NCI-H82 (cell line): Measurements from ENCODE around the gene RIMS1.

Experiments used
- DNase-seq: peaks from one replicate; lab custom pipeline; 2025; lab: John Stamatoyannopoulos, UW

The RIMS1 gene, protein sequence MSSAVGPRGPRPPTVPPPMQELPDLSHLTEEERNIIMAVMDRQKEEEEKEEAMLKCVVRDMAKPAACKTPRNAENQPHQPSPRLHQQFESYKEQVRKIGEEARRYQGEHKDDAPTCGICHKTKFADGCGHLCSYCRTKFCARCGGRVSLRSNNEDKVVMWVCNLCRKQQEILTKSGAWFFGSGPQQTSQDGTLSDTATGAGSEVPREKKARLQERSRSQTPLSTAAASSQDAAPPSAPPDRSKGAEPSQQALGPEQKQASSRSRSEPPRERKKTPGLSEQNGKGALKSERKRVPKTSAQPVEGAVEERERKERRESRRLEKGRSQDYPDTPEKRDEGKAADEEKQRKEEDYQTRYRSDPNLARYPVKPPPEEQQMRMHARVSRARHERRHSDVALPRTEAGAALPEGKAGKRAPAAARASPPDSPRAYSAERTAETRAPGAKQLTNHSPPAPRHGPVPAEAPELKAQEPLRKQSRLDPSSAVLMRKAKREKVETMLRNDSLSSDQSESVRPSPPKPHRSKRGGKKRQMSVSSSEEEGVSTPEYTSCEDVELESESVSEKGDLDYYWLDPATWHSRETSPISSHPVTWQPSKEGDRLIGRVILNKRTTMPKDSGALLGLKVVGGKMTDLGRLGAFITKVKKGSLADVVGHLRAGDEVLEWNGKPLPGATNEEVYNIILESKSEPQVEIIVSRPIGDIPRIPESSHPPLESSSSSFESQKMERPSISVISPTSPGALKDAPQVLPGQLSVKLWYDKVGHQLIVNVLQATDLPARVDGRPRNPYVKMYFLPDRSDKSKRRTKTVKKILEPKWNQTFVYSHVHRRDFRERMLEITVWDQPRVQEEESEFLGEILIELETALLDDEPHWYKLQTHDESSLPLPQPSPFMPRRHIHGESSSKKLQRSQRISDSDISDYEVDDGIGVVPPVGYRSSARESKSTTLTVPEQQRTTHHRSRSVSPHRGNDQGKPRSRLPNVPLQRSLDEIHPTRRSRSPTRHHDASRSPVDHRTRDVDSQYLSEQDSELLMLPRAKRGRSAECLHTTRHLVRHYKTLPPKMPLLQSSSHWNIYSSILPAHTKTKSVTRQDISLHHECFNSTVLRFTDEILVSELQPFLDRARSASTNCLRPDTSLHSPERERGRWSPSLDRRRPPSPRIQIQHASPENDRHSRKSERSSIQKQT (N-terminal part only)

DNA sequence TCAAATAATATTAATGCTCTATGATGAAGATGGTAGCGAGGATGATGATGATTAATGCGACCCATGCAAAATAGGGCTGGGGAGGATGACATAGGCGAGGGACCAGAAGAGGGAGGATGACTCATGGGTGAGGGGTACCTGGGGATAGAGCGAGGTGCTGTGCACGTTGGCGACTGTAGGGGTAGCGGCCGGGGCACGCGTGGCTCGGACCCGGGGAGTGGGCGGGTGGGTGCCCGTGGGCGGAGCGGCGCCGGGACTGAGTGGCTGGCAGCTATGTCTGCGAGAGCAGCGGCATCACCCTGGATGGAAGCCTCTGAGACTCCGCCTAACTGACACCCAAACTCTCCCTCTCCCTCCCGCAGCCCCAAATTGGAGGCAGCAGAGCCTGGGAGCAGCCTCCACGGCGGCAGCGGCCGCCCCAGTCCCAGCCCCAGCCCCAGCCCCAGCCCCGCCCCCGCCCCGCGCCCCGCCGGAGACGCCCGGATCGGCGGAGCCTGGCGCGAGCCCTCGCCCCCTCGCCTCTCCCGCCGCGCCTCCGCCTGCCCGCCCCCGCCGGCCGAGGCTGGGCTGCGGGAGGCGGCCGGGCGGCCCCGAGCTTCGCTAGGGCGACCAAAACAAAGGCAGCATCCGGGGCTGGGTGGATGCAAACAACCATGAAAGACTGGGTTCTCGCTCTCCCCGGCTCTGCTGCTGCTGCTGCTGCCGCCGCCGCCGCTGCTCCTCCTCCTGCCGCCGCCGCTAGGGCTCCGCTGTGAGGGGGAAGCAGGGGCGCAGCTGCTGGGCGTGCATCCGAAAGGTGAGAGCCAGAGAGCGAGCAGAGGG, at the start of gene RIMS1:
RIMS1 (plus strand) TSS at position 367 of the 822 bp plus-strand sequence. CDS start 474 bp downstream, outside the sequence.
- DNase-seq: peak; percentile 54

DNA sequence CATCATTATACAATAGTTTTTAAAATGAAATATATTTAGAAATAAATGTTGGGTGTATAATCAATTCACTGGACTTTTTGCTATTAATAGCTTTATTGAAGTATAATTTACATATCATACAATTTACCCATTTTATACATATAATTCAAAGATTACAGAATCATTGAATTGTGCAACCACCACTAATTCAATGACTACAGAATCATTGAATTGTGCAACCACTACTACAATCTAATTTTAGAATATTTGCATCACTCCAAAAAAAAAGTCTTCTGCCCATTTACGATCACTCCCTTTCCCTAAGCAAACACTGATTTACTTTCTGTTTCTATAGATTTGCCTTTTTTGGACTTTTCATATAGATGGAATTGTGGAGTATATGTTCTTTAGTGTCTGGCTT, 35.1 kb upstream of the RIMS1 start:
- DNase-seq: no peak

DNA sequence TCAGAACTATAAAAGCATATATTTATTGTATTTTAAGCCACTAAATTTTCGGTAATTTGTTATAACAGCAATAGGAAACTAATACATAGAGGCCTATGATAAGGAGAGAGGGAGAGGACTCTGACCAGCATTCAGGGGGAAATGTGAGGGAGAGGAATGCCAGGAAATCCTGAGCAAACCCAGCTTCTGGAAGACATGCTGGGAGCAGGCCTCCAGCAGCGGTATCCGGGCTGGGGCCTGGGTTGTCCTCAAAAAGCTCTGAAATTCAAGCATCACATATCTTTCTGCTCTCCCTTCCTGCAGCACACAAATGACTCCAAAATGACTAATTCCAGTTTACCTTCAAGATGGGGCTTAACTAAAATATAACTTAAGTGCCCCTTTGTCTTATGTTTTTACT, 33.4 kb upstream of the RIMS1 start:
- DNase-seq: no peak

DNA sequence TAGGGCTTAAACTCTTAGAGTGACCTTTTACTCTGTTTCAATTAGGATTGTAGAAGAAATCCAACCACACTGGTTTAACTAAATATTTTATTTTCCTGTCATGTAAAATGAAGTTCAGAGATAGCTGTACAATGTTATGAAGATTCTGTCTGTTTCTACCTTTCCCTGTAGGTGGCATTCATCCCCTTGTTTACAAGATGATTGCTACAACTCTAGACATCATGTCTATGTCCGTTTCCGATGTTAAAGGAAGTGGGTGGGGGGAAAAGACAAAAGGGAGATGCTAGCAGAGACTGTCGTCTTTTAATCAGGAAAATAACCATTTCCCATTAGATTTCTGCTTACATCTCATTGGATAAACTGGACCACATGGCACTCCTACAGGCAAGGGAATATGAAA, 30.9 kb upstream of the RIMS1 start:
- DNase-seq: no peak

DNA sequence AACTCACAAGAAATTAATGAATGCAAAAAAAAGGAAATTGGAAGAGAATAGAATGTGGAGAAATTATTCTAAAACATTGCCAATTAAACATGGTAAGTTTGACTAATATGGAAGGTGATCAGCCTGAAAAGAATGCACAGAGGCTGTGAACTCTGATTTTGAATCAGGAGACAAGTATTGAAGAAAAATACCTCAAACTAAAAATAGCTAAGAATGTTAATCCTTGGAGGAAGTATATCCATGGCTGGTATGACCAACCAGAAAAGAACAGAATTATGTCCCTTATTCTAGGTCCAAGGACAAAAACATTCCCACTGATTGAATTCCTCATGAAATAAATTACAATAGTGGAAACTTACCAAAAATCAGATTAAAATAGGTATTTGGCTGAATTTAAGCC, 7.3 kb upstream of the RIMS1 start:
- DNase-seq: no peak

DNA sequence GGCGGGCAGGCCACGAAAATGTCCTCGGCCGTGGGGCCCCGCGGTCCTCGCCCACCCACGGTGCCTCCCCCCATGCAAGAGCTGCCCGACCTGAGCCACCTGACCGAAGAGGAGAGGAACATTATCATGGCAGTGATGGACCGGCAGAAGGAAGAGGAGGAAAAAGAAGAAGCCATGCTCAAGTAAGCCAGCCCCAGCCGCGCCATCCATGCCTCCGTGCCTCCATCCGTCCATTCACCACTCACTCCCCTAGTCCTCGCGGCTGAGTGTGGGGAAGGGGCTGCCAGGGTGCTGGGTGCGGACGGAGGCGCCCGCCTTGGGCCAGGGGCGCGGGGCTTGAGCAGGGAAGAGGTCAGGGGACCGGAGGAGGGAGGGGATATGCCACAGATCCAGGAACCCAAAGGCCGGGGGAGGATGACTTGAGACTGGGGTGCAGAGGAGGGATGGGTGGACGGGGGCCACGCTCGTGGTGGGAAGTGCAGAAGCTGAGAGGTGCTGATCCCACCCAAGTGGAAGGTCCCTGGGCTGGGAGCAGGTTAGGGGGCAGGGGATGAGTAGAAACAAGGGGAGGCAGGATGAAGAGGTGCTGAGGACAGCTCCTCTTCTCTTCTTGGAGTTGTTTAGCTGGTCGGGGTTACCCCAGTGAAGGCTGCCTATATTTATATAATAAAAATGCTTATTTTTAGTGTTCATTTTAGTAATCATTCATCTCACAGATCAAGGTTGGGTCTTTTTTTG, 825 bp downstream of the RIMS1 start:
- no peak for DNase-seq

DNA sequence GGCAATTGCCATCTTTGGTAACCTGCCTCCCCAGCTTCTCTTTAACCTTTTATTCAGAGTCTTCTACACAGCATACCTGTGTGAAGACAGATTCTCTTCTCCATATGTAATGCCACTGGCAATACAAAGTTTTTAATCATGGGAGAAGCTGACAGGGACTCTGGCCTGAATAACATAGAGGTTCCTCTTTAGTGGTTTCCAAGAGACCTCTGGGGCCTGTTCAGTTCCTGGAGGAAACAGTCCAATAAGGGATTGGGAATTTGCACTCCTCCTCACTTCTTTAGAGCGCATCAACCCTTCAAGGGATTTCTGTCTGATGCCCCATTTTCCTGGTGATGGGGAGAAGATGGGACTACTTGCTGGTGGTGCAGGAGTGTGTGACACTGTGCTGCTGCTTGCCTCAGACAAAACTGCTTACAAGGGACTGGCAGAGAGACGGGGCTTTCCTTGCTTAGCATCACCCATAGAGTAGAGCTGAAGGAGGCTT, 1.4 kb downstream of the RIMS1 start:
- no peak for DNase-seq

DNA sequence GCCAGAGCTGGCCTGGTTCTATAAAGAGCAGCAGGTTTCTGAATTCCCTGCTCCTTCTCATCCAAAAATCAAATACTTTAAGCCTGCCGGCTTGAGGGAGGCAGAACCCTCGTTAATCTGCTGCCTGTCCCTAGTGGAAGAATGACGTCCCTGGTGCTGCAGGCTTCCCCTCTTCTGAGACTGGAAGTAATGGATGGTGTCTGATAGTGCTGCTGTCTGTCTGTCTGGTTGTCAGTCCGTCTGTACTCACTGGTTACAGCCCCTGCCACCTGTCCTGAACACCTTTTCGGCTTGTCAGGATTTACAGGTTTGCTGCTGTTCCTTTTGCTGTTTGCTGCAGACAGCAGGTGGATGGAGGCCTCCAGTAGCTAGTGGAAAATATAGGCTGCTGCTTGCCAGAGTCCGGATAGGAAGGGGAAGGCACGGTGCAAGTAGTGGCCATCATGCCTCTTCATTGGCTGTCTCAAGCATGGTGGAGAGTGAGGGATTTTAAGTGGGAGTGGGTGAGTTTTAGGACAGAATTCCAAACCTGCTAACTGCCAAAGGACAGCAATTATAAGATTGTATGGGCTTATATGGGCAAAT, 2.5 kb downstream of the RIMS1 start:
- peak; percentile 6 for DNase-seq

DNA sequence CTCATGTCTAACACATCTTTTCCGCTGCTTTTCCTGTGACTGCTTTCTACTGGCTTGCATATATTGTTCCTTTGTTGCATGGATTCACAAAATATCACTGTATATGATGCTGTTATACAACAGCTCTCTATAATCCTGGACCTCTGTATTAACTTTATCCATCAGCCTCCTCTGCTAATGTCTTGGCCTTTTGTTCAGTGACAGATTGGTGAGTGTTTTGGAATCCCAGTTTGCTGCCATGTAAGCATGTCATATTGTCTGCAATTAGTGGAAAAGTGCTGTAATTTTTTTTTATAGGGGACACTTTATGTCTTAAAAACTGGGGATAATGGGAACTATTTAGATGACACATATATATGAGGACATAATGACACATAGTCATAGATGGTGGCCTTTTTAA, 3.0 kb downstream of the RIMS1 start:
- DNase-seq: no peak

DNA sequence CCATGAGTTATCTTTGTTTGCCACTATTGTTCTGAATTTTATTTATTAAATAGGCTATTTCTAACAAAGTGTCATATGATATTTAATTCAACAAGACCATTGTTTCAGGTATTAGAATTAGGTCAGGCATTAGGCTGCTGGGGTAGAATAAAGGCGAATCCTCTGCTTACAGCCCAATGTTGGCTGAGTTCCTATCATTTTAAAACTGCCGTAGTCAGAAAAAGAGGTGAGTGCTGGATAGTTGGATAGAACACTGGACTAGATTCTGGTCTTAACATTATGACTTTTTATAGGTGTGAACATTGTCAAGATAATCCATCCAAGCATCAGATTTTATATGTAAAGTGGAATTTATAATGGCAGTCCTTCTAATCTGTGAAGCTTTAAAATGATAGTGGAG, 6.3 kb downstream of the RIMS1 start:
- DNase-seq: no peak

DNA sequence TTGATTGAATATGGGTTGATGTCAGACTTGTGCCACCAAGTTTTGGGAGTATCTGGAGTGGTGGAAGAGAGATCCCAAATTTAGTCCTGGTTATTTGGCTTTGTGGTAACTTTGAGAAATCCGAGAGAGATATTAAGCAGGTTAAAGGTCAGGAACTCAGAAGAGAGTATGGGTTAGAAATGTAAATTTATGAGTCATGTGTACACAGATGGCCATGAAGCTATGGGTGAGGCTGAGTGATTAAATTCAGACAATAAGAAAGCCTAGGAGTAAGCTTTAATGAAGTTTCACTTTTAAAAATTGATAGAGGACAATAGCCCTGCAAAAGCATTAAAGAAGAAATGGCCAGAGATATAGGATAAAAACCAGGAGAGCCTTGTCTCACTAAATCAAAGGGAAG, 14.3 kb downstream of the RIMS1 start:
- no peak for DNase-seq

DNA sequence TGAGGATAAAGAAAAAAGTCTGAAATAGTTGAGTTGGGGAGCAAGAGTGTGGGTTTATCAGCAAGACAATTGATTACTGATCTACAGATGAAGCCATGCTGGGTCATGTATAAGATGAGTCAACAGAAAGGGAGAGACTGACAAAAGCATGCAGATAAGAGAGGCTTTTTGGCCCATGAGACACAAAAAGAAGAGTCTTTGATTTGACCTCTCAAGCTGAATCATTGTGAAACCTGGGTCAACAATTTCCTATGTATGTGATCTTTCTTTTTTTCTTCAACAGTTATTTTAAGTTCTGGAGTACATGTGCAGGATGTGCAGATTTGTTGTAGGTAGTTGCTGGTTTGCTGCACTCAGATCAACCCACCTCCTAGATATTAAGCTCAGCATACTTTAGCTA, 15.9 kb downstream of the RIMS1 start:
- DNase-seq: no peak

DNA sequence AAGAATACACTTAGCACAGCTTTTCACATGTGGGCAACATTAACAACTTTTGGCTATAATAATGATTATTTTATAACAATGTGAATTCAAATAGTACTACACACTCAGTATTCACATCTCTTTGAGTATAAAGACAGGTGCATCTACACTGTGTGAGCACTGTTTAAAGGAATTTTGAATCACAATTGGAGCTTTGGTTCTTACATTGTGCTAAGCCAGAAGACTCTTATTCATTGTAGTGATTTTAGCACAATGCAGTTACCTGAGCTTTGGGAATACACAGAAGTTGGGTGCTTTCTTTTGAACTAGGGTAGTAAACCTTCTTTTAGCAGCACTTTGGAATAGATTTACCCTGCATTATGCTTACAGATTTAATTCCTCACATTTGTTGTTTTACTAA, 20.5 kb downstream of the RIMS1 start:
- DNase-seq: no peak

DNA sequence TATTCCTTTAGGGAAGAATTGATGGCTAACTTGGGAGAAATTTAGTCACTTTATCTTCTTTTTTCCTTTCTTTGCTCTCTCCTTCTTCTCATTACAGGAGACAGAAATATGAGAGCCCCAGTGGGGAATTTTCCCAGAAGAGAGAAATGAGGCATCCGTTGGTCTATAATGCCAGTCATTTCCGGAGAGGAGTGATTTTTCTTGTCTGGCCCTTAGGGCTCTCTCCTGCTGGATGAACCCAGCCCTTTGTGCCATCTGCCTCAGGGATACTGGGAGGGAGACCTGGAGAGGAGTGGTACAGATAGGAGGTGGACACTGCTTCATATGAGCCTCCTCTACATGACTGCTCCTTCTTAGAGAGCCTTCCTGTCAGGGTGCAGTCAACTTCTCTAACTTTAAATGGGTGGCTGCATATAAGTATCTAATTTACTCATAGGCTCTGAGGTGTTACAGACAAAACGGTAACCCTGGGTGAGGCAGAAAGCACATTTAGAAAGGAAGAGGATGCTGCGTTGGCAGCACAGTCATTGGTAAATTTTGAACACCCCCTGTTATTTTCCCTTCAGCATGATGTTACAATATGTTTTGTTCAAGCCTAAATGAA, 21.9 kb downstream of the RIMS1 start:
- DNase-seq: no peak

DNA sequence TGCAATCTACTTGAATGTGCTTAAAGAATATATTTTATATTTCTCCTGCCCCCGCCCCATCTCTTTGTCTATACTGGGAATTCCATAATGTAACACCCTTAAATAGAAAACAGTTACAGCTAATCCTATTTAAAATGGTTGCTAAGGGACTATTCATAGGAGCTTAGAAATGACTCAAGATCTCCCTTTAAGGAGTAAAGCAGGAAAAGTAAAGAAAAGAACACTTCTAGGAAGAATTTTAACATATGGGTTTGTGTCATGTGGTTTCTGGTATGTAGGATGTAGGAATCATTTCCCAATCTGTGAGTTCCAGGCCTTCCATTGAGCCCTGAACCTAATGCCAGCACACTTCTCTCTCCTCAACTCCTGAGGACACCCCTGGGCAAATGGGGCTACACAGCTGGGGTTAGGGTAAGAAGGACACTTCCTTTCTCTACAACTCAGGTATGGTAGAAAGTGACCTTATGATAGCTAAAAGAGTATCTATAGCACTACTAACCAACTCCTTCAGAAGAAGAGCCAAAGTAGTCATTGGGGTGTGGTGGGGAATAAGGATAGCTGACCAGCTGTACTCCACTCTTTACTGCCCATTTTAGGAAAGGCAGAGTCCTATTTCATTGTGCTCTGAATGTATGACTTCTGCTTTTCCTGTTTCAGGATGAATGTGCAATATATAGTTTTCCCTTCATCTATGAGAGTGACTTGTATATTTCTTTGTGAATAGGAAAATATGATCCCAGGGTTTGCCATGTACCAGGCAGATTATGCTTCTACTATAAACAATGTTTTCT, 27.3 kb downstream of the RIMS1 start:
- DNase-seq: no peak

DNA sequence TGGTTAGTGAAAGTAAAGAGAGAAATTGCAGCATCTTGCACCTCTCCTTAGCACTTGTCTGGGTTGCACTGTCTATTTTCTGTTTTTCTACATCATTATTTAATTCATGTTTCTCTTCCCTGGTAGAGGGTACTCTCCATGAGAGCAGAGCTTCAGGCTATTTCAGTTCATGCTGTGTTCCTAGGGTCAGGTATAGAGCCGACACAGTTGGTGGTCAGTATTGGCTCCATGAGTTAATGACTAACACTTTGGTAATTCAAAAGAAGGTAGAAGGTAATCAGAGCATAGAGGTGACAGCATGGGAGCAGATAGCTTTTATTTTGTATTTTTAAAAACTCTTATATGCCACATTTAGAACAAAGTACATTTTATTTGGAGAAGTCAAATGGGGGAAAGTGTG, 42.7 kb downstream of the RIMS1 start:
- DNase-seq: no peak

DNA sequence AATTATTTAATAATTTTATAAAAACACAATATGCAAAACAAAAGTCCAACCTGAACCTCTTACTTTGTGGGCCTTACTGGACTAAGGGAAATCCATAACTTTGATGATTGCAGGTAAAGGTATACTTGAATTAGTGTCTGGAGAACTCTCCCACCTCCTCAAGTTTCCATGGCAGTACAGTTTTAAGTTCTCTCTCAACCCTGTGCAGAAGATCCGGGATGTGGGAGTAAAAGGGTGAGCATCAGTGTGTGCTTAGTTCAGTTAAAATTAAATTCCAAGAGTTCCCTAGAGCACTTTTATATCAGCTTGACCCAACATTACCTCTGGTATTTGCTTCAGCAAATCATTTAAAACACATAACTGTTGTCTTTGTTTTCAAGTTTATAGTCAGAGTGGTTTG, 47.5 kb downstream of the RIMS1 start:
- DNase-seq: no peak

DNA sequence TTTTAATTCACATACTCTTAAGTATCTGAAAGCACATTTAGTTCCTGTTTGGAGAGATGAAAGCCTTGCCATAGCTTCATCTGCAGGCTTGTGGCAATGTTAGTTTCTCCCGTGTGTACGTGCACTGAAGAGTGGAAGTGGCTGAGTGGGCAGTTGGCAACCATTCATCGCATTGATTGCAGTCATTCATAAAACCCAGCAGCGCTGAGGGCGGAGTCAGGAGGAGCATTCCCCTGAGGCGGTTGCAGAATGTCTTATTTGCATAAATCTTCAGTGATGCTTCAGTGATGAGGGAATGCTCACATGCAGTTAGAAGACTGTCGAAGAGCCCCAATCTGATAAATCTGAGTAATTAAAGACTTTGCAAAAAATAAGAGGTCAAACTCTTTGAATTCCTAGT, 79.1 kb downstream of the RIMS1 start:
- DNase-seq: peak; percentile 35

DNA sequence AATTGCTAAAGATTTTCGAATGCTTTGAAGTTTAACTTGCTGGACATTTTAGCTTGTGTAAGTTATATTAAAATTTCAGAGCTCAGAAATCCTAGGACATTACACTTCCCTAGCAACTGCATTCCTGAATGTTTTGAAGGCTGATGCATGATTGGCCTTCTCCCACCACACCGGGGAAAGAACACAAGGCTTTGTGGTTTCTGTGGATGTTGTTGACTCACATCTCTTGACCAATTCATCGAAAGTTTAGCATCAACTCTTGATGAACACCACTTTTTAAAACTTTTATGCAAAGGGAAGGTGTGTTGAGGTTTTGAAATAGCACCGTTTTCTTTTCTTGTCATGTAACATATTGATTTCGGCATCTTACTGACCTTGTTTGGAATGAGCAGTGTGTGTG, 81.1 kb downstream of the RIMS1 start:
- no peak for DNase-seq
